GM21717 (cell line): ENCODE data around the gene GATAD2B.
"Not testable (repeated sequence)": the region's sequence is repeated elsewhere in the genome, so short reads cannot be mapped to it uniquely, and the experiment has no call there.

Source experiments
- ATAC-seq: cut with Tn5 transposase; IDR thresholded peaks from one replicate; pipeline ENCODE4 v1.9.1; 2021; ENCODE audit warnings: mild to moderate bottlenecking, moderate library complexity; ENCODE audit not compliant: unreplicated experiment

Gene GATAD2B

GRCh38 chr1:153932156-153933131 lies 9.7 kb upstream of the GATAD2B start:
- no peak for ATAC-seq

GRCh38 chr1:153929981-153930948 lies 7.5 kb upstream of the GATAD2B start:
- no peak for ATAC-seq

GRCh38 chr1:153929426-153929825 lies 6.7 kb upstream of the GATAD2B start:
- ATAC-seq = no peak

GRCh38 chr1:153928791-153929341 lies 6.1 kb upstream of the GATAD2B start:
- ATAC-seq = no peak

- no peak for ATAC-seq
Measured at GRCh38 chr1:153928245-153928644, 5.5 kb upstream of the GATAD2B start.

GRCh38 chr1:153926405-153926804 lies 3.6 kb upstream of the GATAD2B start:
- no peak for ATAC-seq

- peak; percentile 32 for ATAC-seq
Measured at GRCh38 chr1:153922076-153922971, 448 bp downstream of the GATAD2B start.

GRCh38 chr1:153921803-153922075 lies 1.0 kb downstream of the GATAD2B start:
- no peak for ATAC-seq

GRCh38 chr1:153921080-153921802 lies 1.5 kb downstream of the GATAD2B start:
- no peak for ATAC-seq

- no peak for ATAC-seq
Measured at GRCh38 chr1:153919876-153920852, 2.6 kb downstream of the GATAD2B start.

GRCh38 chr1:153916297-153916696 lies 6.5 kb downstream of the GATAD2B start:
- no peak for ATAC-seq

GRCh38 chr1:153912349-153912748 lies 10.4 kb downstream of the GATAD2B start:
- no peak for ATAC-seq

GRCh38 chr1:153910560-153910959 lies 12.2 kb downstream of the GATAD2B start:
- ATAC-seq = not testable (repeated sequence)

- ATAC-seq = no peak
Measured at GRCh38 chr1:153908071-153908470, 14.7 kb downstream of the GATAD2B start.

GRCh38 chr1:153907134-153907533 lies 15.6 kb downstream of the GATAD2B start:
- no peak for ATAC-seq

- no peak for ATAC-seq
Measured at GRCh38 chr1:153906396-153906795, 16.4 kb downstream of the GATAD2B start.

- ATAC-seq = not testable (repeated sequence)
Measured at GRCh38 chr1:153905908-153906307, 16.9 kb downstream of the GATAD2B start.

GRCh38 chr1:153903841-153904455 lies 18.8 kb downstream of the GATAD2B start:
- no peak for ATAC-seq
